GM12892 (cell line): Measurements from ENCODE around the gene MEAK7.

ENCODE experiments used
- POLR2A ChIP-seq: IDR thresholded peaks from 2 replicates; pipeline ENCODE4 v1.6.1; 2011; ENCODE audit warnings: low read depth, low read length, control low read depth
- TAF1 ChIP-seq: IDR thresholded peaks from 2 replicates; pipeline ENCODE4 v1.6.1; 2011; ENCODE audit warnings: low read depth, mild to moderate bottlenecking, control low read depth, low read length, borderline replicate concordance

DNA sequence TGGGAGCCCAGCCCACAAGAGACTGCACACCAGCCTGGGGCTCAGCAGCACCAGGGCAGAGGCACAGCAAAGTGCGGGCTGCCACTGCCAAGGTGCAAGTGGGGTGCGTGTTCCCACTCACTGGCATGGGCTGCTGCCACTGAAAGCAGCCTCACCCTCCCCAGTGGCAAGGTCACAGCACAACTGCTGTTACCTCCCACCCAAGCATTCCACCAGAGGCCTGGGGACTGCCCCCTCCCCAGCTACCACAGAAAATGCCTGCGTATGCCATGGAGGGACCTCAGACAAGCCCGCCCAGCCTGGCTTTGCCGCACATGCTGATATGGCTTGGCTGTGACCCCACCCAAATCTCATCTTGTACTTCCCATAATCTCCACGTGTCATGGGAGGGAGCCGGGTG is 33.1 kb downstream of the MEAK7 start:
- TF ChIP-seq POLR2A (no peak), TAF1 (no peak)
